HEK293 (cell line): ENCODE data around the gene PRKD1.

ENCODE experiments used
- CTCF ChIA-PET: fragments of 350-600 bp; formaldehyde crosslinking; extraction: SDS; loops from one replicate; lab custom pipeline; 2021; ENCODE audit warnings: antibody characterized with exemption; lab: Yijun Ruan, JAX
- POLR2A ChIA-PET: fragments of 300-600 bp; formaldehyde crosslinking; extraction: SDS; loops from one replicate; lab custom pipeline; 2020; ENCODE audit warnings: antibody characterized with exemption, inconsistent platforms; lab: Yijun Ruan, JAX
- H3K27ac ChIP-seq: fragments of 200-500 bp; sonication (Bioruptor generic); 2 replicates; pipeline ENCODE4 v1.5.1; 2014; ENCODE audit warnings: low read depth, low read length, control low read depth, inconsistent platforms; ENCODE audit errors: extremely low read depth
- H3K36me3 ChIP-seq, 2 experiments: fragments of 200-500 bp in 1 of 2; sonication (Bioruptor generic) in 1 of 2; 1 replicate in 1 of 2; 2 replicates in 1 of 2; pipeline ENCODE4 v1.5.1; 2014 to 2017; ENCODE audit warnings: inconsistent platforms in 2 of 2, low read length in 2 of 2; ENCODE audit not compliant: control insufficient read depth in 2 of 2, insufficient read depth in 1 of 2
- H3K4me1 ChIP-seq: fragments of 200-500 bp; sonication (Bioruptor generic); 2 replicates; pipeline ENCODE4 v1.5.1; 2014; ENCODE audit warnings: mild to moderate bottlenecking, low read length, inconsistent platforms; ENCODE audit not compliant: control insufficient read depth, insufficient read depth
- H3K4me3 ChIP-seq: 2 replicates; pipeline ENCODE4 v1.5.1; 2011; ENCODE audit warnings: low read depth, mild to moderate bottlenecking, control low read depth, low read length, moderate library complexity
- H3K9me3 ChIP-seq: fragments of 200-500 bp; sonication (Bioruptor generic); 2 replicates; pipeline ENCODE4 v1.5.1; 2014; ENCODE audit warnings: low read depth, low read length, inconsistent platforms; ENCODE audit not compliant: control insufficient read depth, insufficient read depth
- EGR2 ChIP-seq: fragments of 450-650 bp; formaldehyde crosslinking; IDR thresholded peaks from 2 replicates; pipeline ENCODE4 v1.5.1; 2016; ENCODE audit warnings: low read depth, missing biosample characterization, missing genetic modification characterization
- RBAK ChIP-seq: fragments of 450-650 bp; formaldehyde crosslinking; IDR thresholded peaks from 2 replicates; pipeline ENCODE4 v1.5.1; 2016; ENCODE audit warnings: missing biosample characterization, missing genetic modification characterization
- SCRT1 ChIP-seq: fragments of 450-650 bp; formaldehyde crosslinking; IDR thresholded peaks from 2 replicates; pipeline ENCODE4 v1.5.1; 2016; ENCODE audit warnings: missing biosample characterization, missing genetic modification characterization, borderline replicate concordance
- WT1 ChIP-seq: fragments of 450-650 bp; formaldehyde crosslinking; IDR thresholded peaks from 2 replicates; pipeline ENCODE4 v1.5.1; 2016; ENCODE audit warnings: missing biosample characterization, missing genetic modification characterization
- YY2 ChIP-seq: fragments of 450-650 bp; formaldehyde crosslinking; IDR thresholded peaks from 2 replicates; pipeline ENCODE4 v1.5.1; 2016; ENCODE audit warnings: missing biosample characterization, missing genetic modification characterization
- ZBTB20 ChIP-seq: fragments of 450-650 bp; formaldehyde crosslinking; IDR thresholded peaks from 2 replicates; pipeline ENCODE4 v1.5.1; 2016; ENCODE audit warnings: missing biosample characterization, missing genetic modification characterization
- ZNF138 ChIP-seq: fragments of 450-650 bp; formaldehyde crosslinking; IDR thresholded peaks from 2 replicates; pipeline ENCODE4 v1.5.1; 2016; ENCODE audit warnings: missing biosample characterization, missing genetic modification characterization, borderline replicate concordance
- ZNF146 ChIP-seq: fragments of 450-650 bp; formaldehyde crosslinking; IDR thresholded peaks from 2 replicates; pipeline ENCODE4 v1.5.1; 2016; ENCODE audit warnings: missing biosample characterization, missing genetic modification characterization
- ZNF157 ChIP-seq: fragments of 450-650 bp; formaldehyde crosslinking; IDR thresholded peaks from 2 replicates; pipeline ENCODE4 v1.5.1; 2016; ENCODE audit warnings: missing biosample characterization, missing genetic modification characterization
- ZNF19 ChIP-seq: fragments of 450-650 bp; formaldehyde crosslinking; IDR thresholded peaks from 2 replicates; pipeline ENCODE4; 2016; ENCODE audit warnings: missing biosample characterization, missing genetic modification characterization, low read depth
- ZNF354C ChIP-seq: fragments of 450-650 bp; formaldehyde crosslinking; IDR thresholded peaks from 2 replicates; pipeline ENCODE4 v1.5.1; 2016; ENCODE audit warnings: missing biosample characterization, missing genetic modification characterization, low read depth, borderline replicate concordance
- ZNF366 ChIP-seq: fragments of 450-650 bp; formaldehyde crosslinking; conservative IDR thresholded peaks from 2 replicates; pipeline ENCODE4 v1.5.1; 2016; ENCODE audit warnings: missing biosample characterization, missing genetic modification characterization
- ZNF404 ChIP-seq: fragments of 450-650 bp; formaldehyde crosslinking; IDR thresholded peaks from 2 replicates; pipeline ENCODE4 v1.5.1; 2017; ENCODE audit warnings: missing biosample characterization, missing genetic modification characterization
- ZNF473 ChIP-seq: fragments of 450-650 bp; formaldehyde crosslinking; IDR thresholded peaks from 2 replicates; pipeline ENCODE4 v1.5.1; 2017; ENCODE audit warnings: missing biosample characterization, missing genetic modification characterization
- ZNF529 ChIP-seq: fragments of 450-650 bp; formaldehyde crosslinking; IDR thresholded peaks from 2 replicates; pipeline ENCODE4 v1.5.1; 2017; ENCODE audit warnings: missing genetic modification characterization, missing biosample characterization; ENCODE audit not compliant: insufficient replicate concordance
- ZNF660 ChIP-seq: fragments of 450-650 bp; IDR thresholded peaks from 2 replicates; pipeline ENCODE4 v1.5.1; 2018; ENCODE audit warnings: missing biosample characterization, mild to moderate bottlenecking, missing genetic modification characterization
- ZNF777 ChIP-seq: fragments of 450-650 bp; formaldehyde crosslinking; IDR thresholded peaks from 2 replicates; pipeline ENCODE4 v1.5.1; 2017; ENCODE audit warnings: missing biosample characterization, missing genetic modification characterization, borderline replicate concordance
- ZSCAN30 ChIP-seq: fragments of 450-650 bp; IDR thresholded peaks from 2 replicates; pipeline ENCODE4 v1.5.1; 2018; ENCODE audit warnings: missing biosample characterization, mild to moderate bottlenecking, missing genetic modification characterization, moderate library complexity
- TF ChIP-seq, protein P1 (sequence below): IDR thresholded peaks from 2 replicates; pipeline ENCODE4 v1.6.1; 2011; ENCODE audit warnings: mild to moderate bottlenecking, low read depth, low read length, borderline replicate concordance
- TF ChIP-seq, protein P2 (sequence below): fragments of 450-650 bp; formaldehyde crosslinking; IDR thresholded peaks from 2 replicates; pipeline ENCODE4 v1.5.1; 2016; ENCODE audit warnings: missing biosample characterization, missing genetic modification characterization
- TF ChIP-seq, protein P3 (sequence below): fragments of 450-650 bp; formaldehyde crosslinking; IDR thresholded peaks from 2 replicates; pipeline ENCODE4 v1.5.0; 2017; ENCODE audit warnings: missing biosample characterization, missing genetic modification characterization, borderline replicate concordance
- TF ChIP-seq, protein P4 (sequence below): fragments of 450-650 bp; formaldehyde crosslinking; IDR thresholded peaks from 2 replicates; pipeline ENCODE4 v1.5.1; 2016; ENCODE audit warnings: missing biosample characterization, missing genetic modification characterization, low read depth
- TF ChIP-seq, protein P5 (sequence below): fragments of 450-650 bp; formaldehyde crosslinking; IDR thresholded peaks from 2 replicates; pipeline ENCODE4 v1.5.1; 2017; ENCODE audit warnings: missing biosample characterization, mild to moderate bottlenecking, missing genetic modification characterization, moderate library complexity

PRKD1 gene

DNA sequence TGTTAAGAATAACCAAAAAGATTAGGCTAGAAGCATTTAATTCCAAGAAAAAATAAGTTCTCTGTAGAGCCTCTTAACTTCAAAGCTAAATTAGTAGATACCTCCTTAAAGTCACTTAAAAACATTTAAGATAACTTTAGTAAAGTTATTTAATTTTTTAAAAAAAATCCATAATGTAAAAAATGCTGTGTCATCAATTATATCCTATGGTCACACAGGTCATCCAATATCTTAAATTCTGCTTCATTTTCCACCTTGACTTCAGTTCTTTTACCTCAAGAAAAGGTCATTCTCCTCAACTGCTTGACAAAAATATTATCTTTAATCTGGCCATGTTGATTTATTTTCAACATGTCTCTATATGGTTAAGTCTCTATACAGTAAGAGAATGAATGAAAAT lies 274.3 kb downstream of the PRKD1 start:
- ChIA-PET CTCF (no interaction called here), POLR2A (no interaction called here)
- no peaks in the 10 kb centered on the region for H3K4me1 ChIP-seq
- H3K4me3 ChIP-seq: no peak overlapping the region
- H3K27ac ChIP-seq: no peak overlapping the region
- no peaks in the 10 kb centered on the region for H3K9me3 ChIP-seq
- H3K36me3 ChIP-seq: no peaks in the 10 kb centered on the region
- TF ChIP-seq EGR2 (no peak), SCRT1 (no peak), ZNF529 (tag by site-specific recombination) (no peak), ZNF157 (tag by site-specific recombination) (no peak), ZNF660 (tag by site-specific recombination) (no peak), ZNF19 (tag by site-specific recombination) (no peak), YY2 (tag by site-specific recombination) (no peak), ZBTB20 (tag by site-specific recombination) (no peak), ZNF777 (tag by site-specific recombination) (no peak), ZNF404 (tag by site-specific recombination) (no peak), ZNF473 (tag by site-specific recombination) (no peak), WT1 (tag by site-specific recombination) (no peak), ZNF138 (no peak), RBAK (tag by site-specific recombination) (no peak), ZNF146 (no peak)
- TF ChIP-seq, protein P1, sequence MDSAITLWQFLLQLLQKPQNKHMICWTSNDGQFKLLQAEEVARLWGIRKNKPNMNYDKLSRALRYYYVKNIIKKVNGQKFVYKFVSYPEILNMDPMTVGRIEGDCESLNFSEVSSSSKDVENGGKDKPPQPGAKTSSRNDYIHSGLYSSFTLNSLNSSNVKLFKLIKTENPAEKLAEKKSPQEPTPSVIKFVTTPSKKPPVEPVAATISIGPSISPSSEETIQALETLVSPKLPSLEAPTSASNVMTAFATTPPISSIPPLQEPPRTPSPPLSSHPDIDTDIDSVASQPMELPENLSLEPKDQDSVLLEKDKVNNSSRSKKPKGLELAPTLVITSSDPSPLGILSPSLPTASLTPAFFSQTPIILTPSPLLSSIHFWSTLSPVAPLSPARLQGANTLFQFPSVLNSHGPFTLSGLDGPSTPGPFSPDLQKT: no peak
- TF ChIP-seq, protein P2, sequence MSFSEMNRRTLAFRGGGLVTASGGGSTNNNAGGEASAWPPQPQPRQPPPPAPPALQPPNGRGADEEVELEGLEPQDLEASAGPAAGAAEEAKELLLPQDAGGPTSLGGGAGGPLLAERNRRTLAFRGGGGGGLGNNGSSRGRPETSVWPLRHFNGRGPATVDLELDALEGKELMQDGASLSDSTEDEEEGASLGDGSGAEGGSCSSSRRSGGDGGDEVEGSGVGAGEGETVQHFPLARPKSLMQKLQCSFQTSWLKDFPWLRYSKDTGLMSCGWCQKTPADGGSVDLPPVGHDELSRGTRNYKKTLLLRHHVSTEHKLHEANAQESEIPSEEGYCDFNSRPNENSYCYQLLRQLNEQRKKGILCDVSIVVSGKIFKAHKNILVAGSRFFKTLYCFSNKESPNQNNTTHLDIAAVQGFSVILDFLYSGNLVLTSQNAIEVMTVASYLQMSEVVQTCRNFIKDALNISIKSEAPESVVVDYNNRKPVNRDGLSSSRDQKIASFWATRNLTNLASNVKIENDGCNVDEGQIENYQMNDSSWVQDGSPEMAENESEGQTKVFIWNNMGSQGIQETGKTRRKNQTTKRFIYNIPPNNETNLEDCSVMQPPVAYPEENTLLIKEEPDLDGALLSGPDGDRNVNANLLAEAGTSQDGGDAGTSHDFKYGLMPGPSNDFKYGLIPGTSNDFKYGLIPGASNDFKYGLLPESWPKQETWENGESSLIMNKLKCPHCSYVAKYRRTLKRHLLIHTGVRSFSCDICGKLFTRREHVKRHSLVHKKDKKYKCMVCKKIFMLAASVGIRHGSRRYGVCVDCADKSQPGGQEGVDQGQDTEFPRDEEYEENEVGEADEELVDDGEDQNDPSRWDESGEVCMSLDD (tag by site-specific recombination): no peak
- TF ChIP-seq, protein P3, sequence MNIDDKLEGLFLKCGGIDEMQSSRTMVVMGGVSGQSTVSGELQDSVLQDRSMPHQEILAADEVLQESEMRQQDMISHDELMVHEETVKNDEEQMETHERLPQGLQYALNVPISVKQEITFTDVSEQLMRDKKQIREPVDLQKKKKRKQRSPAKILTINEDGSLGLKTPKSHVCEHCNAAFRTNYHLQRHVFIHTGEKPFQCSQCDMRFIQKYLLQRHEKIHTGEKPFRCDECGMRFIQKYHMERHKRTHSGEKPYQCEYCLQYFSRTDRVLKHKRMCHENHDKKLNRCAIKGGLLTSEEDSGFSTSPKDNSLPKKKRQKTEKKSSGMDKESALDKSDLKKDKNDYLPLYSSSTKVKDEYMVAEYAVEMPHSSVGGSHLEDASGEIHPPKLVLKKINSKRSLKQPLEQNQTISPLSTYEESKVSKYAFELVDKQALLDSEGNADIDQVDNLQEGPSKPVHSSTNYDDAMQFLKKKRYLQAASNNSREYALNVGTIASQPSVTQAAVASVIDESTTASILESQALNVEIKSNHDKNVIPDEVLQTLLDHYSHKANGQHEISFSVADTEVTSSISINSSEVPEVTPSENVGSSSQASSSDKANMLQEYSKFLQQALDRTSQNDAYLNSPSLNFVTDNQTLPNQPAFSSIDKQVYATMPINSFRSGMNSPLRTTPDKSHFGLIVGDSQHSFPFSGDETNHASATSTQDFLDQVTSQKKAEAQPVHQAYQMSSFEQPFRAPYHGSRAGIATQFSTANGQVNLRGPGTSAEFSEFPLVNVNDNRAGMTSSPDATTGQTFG (tag by site-specific recombination): no peak

DNA sequence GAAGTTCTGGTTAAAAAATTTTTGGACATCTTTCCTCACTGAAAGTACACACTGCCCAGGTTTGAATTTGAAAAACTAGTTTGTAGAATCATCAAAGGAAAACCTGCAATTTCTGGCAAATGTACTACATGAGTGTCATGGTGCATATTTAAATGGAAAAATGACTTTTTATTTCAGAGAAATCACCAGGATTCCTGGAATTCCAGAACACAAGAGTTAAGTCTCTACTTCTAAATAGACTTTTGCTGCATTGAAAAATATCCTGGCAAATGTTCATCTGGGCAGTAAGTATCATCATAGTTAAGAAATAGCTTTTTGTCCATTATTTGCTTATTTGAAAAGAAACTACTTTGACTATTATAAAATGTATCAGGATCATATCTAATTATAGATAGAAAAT lies 275.1 kb downstream of the PRKD1 start:
- H3K27ac ChIP-seq: no peak overlapping the region
- H3K4me1 ChIP-seq: no peaks in the 10 kb centered on the region
- H3K9me3 ChIP-seq: no peaks in the 10 kb centered on the region
- H3K4me3 ChIP-seq: no peak overlapping the region
- ChIA-PET POLR2A (no interaction called here), CTCF (no interaction called here)
- H3K36me3 ChIP-seq: no peaks in the 10 kb centered on the region
- TF ChIP-seq, protein P4, sequence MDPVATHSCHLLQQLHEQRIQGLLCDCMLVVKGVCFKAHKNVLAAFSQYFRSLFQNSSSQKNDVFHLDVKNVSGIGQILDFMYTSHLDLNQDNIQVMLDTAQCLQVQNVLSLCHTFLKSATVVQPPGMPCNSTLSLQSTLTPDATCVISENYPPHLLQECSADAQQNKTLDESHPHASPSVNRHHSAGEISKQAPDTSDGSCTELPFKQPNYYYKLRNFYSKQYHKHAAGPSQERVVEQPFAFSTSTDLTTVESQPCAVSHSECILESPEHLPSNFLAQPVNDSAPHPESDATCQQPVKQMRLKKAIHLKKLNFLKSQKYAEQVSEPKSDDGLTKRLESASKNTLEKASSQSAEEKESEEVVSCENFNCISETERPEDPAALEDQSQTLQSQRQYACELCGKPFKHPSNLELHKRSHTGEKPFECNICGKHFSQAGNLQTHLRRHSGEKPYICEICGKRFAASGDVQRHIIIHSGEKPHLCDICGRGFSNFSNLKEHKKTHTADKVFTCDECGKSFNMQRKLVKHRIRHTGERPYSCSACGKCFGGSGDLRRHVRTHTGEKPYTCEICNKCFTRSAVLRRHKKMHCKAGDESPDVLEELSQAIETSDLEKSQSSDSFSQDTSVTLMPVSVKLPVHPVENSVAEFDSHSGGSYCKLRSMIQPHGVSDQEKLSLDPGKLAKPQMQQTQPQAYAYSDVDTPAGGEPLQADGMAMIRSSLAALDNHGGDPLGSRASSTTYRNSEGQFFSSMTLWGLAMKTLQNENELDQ (tag by site-specific recombination): no peak
- TF ChIP-seq WT1 (tag by site-specific recombination) (no peak), ZNF354C (no peak), ZNF366 (tag by site-specific recombination) (no peak), ZSCAN30 (tag by site-specific recombination) (no peak)
- TF ChIP-seq, protein P5, sequence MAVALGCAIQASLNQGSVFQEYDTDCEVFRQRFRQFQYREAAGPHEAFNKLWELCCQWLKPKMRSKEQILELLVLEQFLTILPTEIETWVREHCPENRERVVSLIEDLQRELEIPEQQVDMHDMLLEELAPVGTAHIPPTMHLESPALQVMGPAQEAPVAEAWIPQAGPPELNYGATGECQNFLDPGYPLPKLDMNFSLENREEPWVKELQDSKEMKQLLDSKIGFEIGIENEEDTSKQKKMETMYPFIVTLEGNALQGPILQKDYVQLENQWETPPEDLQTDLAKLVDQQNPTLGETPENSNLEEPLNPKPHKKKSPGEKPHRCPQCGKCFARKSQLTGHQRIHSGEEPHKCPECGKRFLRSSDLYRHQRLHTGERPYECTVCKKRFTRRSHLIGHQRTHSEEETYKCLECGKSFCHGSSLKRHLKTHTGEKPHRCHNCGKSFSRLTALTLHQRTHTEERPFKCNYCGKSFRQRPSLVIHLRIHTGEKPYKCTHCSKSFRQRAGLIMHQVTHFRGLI (tag by site-specific recombination): no peak
